Measurements from ENCODE around the gene FEV.

Gene FEV

DNA sequence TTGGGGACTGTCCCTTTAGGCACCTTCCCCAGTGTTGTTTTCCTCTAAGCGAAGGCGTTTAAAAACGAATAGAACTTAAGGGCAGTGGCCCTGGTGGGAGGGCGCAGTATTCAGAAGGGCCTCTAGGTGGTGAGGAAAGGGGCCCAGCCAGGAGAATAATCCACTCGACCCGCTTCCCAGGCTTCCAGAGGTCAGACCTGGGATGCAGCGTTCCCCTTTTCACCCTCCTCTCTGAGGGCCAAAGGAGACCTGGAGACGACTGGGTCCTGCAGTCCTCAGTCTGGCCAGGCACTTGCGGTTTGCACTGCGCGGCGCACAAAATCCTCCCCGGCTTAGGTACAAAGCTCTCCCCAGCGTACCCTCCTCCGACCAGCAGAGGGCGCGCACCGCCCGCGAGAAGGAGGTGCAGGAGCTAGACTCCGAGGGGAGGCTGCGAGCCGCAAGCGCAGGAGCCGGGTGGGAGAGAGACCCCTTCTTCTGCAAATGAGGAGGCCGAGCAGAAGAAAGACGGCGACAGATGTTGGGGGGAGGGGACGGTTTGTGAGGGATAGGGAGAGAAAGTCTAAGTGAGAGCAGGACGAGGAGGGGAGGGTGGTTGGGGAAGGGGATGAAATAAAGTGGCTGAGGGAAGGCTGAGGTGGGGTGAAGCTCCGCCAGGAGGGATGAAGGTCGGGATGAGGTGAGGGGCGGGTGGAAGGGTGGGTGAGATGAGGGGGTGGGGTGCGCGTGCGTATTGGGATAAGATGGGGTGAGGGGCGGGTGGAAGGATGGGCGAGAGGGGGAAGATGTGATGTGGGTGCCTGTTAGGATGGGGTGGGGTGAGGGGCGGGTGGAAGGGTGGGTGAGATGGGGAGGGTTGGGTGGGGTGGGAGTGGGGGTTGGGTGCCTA lies 4.9 kb downstream of the FEV start:
- peak; percentile 85 for DNase-seq (ENCODE audit: insufficient read length, low spot score)

DNA sequence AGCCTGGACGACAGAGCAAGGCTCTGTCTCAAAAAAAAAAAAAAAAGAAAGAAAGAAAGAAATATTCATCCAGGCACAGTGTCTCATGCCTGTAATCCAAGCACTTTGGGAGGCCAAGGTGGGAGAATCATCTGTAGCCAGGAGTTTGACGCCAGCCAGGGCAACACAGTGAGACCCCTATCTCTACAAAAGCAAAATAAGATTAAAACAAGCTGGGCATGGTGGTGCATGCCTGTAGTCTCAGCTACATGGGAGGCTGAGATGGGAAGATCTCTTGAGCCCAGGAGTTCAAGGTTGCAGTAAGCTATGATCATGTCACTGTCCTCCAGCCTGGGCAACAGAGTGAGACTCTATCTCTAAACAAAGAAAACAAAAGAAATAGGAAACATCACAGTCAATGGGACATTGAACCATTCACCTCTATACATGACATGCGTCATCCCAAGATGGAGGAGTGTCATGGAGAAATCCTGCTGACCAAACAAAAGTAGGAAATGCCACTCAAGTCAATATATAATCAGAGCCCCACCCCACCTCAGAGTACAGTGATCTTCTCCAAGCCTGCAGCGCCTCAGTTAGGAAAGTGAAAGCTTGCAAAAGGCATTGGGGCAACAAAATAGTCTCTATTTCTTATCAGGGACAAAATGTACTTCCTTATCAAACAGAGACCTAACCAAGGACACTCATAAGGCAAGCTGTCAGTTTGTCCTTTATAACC lies 9.8 kb downstream of the FEV start:
- DNase-seq (ENCODE audit: insufficient read length, low spot score) (no peak), FAIRE-seq (no peak)

More for the DNA sequence above, 4.9 kb downstream of the FEV start:
- FAIRE-seq, result peak; percentile 85

GRCh38 chr2:218970894-218971293 lies 14.1 kb downstream of the FEV start:
- FAIRE-seq, result no peak

DNA sequence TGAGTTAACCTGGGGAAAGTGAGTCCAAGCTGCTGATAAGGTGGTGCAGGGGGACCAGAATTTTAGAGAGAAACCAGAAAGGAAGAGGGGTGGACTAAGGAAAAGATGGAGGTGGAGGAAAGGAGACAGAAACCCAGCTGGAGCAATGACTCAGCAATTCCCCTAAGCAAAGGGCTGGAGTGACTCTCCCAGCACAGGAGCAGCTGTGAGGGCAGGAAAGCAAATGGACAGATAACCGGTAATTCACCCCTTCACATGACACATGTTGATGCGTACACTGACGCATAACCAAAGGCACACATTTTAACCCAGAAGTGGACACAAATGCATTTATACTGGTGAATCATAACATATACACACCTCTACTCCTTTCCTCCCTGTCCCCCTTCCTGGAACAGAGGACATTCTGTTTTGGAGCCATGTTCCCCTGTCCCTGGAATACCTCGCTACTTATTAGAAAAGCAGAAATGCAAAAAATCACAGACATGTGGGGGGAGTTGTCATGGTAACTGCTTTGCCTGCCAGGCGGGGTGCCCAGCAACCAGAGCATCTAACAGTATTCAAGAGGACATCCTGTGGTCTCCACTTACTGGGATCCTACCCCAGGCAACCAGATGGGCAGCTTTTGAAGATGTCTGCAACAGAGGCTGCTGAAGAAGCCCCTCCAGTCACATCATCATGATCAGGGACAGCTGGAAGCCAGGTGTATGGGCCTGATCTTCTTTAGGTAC lies 20.8 kb downstream of the FEV start:
- FAIRE-seq (peak; percentile 68), DNase-seq (ENCODE audit: insufficient read length, low spot score) (no peak)

More at GRCh38 chr2:218970894-218971293, 14.1 kb downstream of the FEV start:
- DNase-seq (ENCODE audit: insufficient read length, low spot score), result no peak

- FAIRE-seq, result no peak
- no peak for DNase-seq (ENCODE audit: insufficient read length, low spot score)
Observed at GRCh38 chr2:218963601-218964000, 21.4 kb downstream of the FEV start.

DNA sequence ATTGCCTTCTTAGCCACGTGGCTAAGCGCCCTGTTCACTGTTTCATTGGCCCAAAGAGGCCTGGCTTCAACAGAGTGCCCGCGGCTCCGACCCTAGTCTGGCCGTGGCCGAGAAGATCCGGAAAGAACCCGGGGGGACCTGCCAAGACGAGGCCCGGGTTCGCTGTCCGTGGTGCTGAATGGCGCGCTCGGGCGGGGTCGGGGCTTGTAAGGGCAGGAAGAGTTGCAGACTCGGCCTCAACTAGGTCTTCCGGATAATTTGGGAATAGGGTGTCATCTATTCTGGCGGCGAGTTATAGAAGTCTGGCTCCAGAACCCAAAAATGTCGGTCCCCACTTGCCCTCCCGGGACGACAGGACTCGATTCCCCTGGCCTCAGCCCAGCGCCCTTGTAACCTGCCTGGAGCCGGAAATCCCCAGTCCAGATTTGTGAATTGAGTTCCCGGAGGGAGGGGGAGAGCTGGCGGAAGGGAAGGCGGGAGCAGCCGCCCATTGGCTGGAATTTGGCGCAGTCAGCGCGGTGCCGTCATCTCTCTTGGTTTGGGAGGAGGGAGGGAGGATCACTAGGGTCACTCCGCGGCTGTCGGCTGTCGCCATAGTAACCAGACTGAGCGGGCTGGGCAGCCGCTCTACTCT lies 22.0 kb downstream of the FEV start:
- DNase-seq (ENCODE audit: insufficient read length, low spot score) (no peak), FAIRE-seq (no peak)

GRCh38 chr2:218961651-218962570 lies 23.1 kb downstream of the FEV start:
- DNase-seq (ENCODE audit: insufficient read length, low spot score), result no peak

GRCh38 chr2:218961229-218961628 lies 23.8 kb downstream of the FEV start:
- DNase-seq (ENCODE audit: insufficient read length, low spot score) (no peak), FAIRE-seq (no peak)

More at GRCh38 chr2:218961651-218962570, 23.1 kb downstream of the FEV start:
- FAIRE-seq, result no peak

- DNase-seq (ENCODE audit: insufficient read length, low spot score) (no peak), FAIRE-seq (no peak)
Observed at GRCh38 chr2:218960309-218961165, 24.4 kb downstream of the FEV start.

DNA sequence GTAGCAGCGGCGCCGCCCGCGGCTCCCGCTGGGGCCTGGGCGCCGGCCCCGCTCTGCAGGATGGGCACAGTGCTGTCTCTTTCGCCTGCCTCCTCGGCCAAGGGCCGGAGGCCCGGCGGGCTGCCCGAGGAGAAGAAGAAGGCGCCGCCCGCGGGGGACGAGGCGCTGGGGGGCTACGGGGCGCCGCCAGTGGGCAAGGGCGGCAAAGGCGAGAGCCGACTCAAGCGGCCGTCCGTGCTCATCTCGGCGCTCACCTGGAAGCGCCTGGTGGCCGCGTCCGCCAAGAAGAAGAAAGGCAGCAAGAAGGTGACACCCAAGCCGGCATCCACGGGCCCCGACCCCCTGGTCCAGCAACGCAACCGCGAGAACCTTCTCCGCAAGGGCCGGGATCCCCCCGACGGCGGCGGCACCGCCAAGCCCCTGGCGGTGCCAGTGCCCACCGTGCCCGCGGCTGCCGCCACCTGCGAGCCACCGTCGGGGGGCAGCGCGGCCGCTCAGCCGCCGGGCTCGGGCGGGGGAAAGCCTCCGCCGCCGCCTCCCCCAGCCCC lies 25.1 kb downstream of the FEV start:
- no peak for FAIRE-seq
- no peak for DNase-seq (ENCODE audit: insufficient read length, low spot score)

DNA sequence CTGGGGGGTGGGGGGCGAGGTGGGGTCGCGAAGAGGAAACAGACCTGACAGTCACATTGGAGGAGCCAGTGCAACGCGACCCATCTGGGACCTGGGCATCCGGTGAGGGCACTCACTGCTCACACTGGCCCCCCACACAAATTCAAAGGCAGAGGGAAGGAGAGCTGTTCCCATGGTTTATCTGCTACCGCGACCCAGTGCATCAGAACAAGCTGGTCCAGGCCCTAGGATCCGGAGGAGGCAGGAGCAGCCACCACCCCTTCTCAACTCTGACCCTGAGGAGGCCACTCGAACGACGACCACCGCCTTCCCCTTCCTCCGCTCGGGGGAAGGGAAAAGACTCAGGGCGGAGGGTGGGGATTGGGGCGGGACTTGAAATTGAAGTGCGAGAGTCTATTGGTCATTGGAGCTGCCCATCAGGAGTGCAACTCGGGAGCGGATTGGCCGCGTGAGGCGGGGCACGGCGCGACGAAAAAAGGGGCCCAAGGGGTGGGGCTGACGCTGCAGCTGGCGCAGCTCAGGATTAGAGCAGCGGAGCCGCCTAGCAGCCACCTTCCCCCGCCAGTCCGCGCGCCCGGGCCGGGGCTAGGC lies 25.7 kb downstream of the FEV start, which contains the start of gene CDK5R2:
Gene CDK5R2 (plus strand): TSS at position 526 of the 591 bp plus-strand sequence. CDS start 155 bp downstream, outside the sequence.
- peak; percentile 99 for DNase-seq (ENCODE audit: insufficient read length, low spot score)
- FAIRE-seq, result peak; percentile 90

DNA sequence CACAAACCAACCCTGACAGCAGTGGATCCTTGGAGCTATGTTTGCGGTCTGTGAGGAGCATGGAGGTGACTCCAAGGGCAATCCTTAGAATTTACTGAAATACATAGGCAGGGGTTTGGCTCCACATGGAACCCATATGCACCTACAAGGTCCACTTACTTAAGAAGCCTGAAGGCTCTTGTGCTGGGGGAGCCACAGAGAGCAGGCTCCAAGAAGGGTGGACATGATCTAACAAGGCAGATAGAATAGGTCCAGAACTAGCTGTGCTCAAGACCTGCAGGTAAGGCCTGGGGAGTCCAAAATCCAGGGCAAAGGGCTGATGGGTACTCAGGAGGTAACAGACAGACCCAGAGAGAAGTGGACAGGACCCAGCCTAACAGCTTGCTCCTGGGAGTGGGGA lies 26.7 kb downstream of the FEV start:
- no peak for FAIRE-seq

GRCh38 chr2:218957671-218958070 lies 27.3 kb downstream of the FEV start:
- FAIRE-seq, result no peak
- DNase-seq (ENCODE audit: insufficient read length, low spot score), result no peak

More for the DNA sequence above, 26.7 kb downstream of the FEV start:
- DNase-seq (ENCODE audit: insufficient read length, low spot score), result no peak

DNA sequence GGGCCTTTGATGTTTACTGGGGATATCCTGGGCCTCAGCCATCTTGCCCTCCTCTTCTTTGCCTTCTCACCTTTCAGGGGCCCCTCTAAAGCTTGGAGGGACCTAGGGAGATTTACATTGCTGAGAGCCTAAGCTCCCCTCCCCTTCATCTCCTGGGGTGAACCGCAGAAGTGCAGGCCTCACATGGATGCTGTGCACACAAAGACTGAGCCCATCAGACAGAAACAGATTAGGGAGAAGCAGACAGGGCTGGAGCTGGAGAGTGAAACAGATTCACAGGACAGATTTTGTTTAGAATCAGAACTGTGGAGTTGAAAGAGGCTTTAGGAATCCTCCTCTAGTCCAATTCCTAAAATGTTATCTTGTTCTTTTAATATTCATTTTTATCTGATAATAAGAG lies 28.9 kb downstream of the FEV start:
- no peak for FAIRE-seq

GRCh38 chr2:218954541-218955300 lies 30.3 kb downstream of the FEV start:
- DNase-seq (ENCODE audit: insufficient read length, low spot score), result no peak
- no peak for FAIRE-seq

More for the DNA sequence above, 28.9 kb downstream of the FEV start:
- no peak for DNase-seq (ENCODE audit: insufficient read length, low spot score)

- no peak for DNase-seq (ENCODE audit: insufficient read length, low spot score)
- no peak for FAIRE-seq
Observed at GRCh38 chr2:218953366-218953954, 31.5 kb downstream of the FEV start.

DNA sequence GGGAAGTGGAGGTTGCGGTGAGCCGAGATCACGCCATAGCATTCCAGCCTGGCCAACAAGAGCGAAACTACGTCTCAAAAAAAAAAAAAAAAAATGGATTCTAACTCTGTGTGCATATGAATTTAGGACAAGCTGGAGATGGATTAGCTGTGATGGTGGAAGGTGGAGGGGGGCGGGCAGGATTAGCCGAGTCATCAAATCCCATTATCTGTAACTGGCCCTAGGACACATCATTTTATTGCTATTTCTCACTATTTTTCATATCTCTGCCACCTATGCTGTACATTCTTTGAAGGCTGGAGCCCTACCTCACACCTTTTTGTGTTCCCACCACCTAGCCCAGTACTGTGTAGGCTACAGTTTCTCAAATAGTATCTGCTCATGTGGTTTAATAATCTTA lies 32.8 kb downstream of the FEV start:
- DNase-seq (ENCODE audit: insufficient read length, low spot score), result no peak
- no peak for FAIRE-seq
